PC-3 (cell line): ENCODE measurements around the gene PIGV. TPM values are rescaled to one million over a fixed set of nuclear protein-coding genes. Genes with fewer than 3 reads are reported as not detected.

Experiments used
- ATAC-seq: fragments of 200-7000 bp; cut with Tn5 transposase; 2 replicates; pipeline ENCODE4 v1.9.1; 2020; ENCODE audit warnings: mild to moderate bottlenecking, moderate library complexity
- BruUV-seq: library from RNA; stranded (reverse); fragments of 400-500 nt; replicated peaks from 2 replicates; lab custom pipeline; 2021; lab: Mats Ljungman, UMichigan
- CTCF ChIA-PET: fragments of 300-600 bp; sonication (Branson Sonifier 250); formaldehyde crosslinking; loops from one replicate; lab custom pipeline; 2022; ENCODE audit warnings: antibody characterized with exemption; lab: Charles Lee
- POLR2A ChIA-PET: fragments of 300-600 bp; sonication (Branson Sonifier 250); formaldehyde crosslinking; loops from one replicate; lab custom pipeline; 2022; ENCODE audit warnings: antibody characterized with exemption; ENCODE audit not compliant: unreplicated experiment; lab: Charles Lee
- DNase-seq: peaks from one replicate; pipeline ENCODE4 v3.0.0-alpha.2; 2015
- H2AFZ ChIP-seq: fragments of 300-600 bp; sonication (generic); 2 replicates; pipeline ENCODE4 v1.6.0; 2016; ENCODE audit warnings: antibody characterized with exemption, low read length
- H3F3A ChIP-seq: fragments of 300-600 bp; sonication (generic); one replicate; pipeline ENCODE4 v1.6.0; 2017; ENCODE audit warnings: antibody characterized with exemption, low read length, control low read depth, mild to moderate bottlenecking; ENCODE audit not compliant: unreplicated experiment
- H3K27ac ChIP-seq: fragments of 300-600 bp; sonication (generic); 2 replicates; pipeline ENCODE4 v1.5.1; 2016; ENCODE audit warnings: mild to moderate bottlenecking, low read length
- H3K27me3 ChIP-seq: fragments of 300-600 bp; sonication (generic); 2 replicates; pipeline ENCODE4 v1.6.1; 2016; ENCODE audit warnings: low read length, mixed read lengths
- H3K36me3 ChIP-seq: fragments of 300-600 bp; sonication (generic); 2 replicates; pipeline ENCODE4 v1.6.1; 2016; ENCODE audit warnings: low read depth, mixed run types, low read length, mixed read lengths
- H3K4me1 ChIP-seq: fragments of 300-600 bp; sonication (generic); 2 replicates; pipeline ENCODE4 v1.5.1; 2016; ENCODE audit warnings: low read length; ENCODE audit not compliant: insufficient read depth
- H3K4me2 ChIP-seq: fragments of 300-600 bp; sonication (generic); 2 replicates; pipeline ENCODE4 v1.6.0; 2016; ENCODE audit warnings: low read length
- H3K4me3 ChIP-seq: fragments of 300-600 bp; sonication (generic); 2 replicates; pipeline ENCODE4 v1.5.1; 2016; ENCODE audit warnings: mild to moderate bottlenecking, low read length, mixed read lengths
- H3K79me2 ChIP-seq: fragments of 300-600 bp; sonication (generic); 2 replicates; pipeline ENCODE4 v1.6.1; 2017; ENCODE audit warnings: low read length, mixed read lengths
- H3K9ac ChIP-seq: fragments of 300-600 bp; sonication (generic); 2 replicates; pipeline ENCODE4 v1.6.0; 2016; ENCODE audit warnings: mild to moderate bottlenecking, low read length
- H3K9me2 ChIP-seq: fragments of 300-600 bp; sonication (generic); replicated peaks from 2 replicates; pipeline ENCODE4 v1.6.1; 2016; ENCODE audit warnings: mixed run types, low read length, mixed read lengths
- H3K9me3 ChIP-seq: fragments of 300-600 bp; sonication (generic); 2 replicates; pipeline ENCODE4 v1.6.1; 2016; ENCODE audit warnings: low read length, mixed read lengths
- H4K20me1 ChIP-seq: fragments of 300-600 bp; sonication (generic); 2 replicates; pipeline ENCODE4 v1.6.1; 2016; ENCODE audit warnings: low read length, mixed read lengths
- EZH2 ChIP-seq: fragments of 300-600 bp; sonication (generic); IDR thresholded peaks from one replicate; pipeline ENCODE4 v1.6.1; 2017; ENCODE audit warnings: antibody characterized with exemption, mild to moderate bottlenecking, low read length; ENCODE audit not compliant: unreplicated experiment
- EZH2phosphoT487 ChIP-seq: fragments of 300-600 bp; sonication (generic); IDR thresholded peaks from 2 replicates; pipeline ENCODE4 v1.6.1; 2018; ENCODE audit warnings: mild to moderate bottlenecking, antibody characterized with exemption, low read length, borderline replicate concordance
- intact Hi-C: fragments of 100-400 bp; cut with micrococcal nuclease; formaldehyde crosslinking; loops from 2 replicates; pipeline ENCODE4 v1.9.0; 2023
- total RNA-seq: library from RNA; depleted of rRNA; stranded (reverse); fragments of >200 nt; gene quantifications from 2 replicates; pipeline ENCODE4 v1.2.3, GENCODE V29; 2014
- TF ChIP-seq, protein P1 (sequence below): fragments of 300-600 bp; sonication (generic); conservative IDR thresholded peaks from 2 replicates; pipeline ENCODE4 v1.5.1; 2017; ENCODE audit warnings: antibody characterized with exemption, low read depth, mild to moderate bottlenecking, low read length

Gene PIGV
- total RNA-seq, 1 experiment from 2014 or later: 6.0 TPM

DNA sequence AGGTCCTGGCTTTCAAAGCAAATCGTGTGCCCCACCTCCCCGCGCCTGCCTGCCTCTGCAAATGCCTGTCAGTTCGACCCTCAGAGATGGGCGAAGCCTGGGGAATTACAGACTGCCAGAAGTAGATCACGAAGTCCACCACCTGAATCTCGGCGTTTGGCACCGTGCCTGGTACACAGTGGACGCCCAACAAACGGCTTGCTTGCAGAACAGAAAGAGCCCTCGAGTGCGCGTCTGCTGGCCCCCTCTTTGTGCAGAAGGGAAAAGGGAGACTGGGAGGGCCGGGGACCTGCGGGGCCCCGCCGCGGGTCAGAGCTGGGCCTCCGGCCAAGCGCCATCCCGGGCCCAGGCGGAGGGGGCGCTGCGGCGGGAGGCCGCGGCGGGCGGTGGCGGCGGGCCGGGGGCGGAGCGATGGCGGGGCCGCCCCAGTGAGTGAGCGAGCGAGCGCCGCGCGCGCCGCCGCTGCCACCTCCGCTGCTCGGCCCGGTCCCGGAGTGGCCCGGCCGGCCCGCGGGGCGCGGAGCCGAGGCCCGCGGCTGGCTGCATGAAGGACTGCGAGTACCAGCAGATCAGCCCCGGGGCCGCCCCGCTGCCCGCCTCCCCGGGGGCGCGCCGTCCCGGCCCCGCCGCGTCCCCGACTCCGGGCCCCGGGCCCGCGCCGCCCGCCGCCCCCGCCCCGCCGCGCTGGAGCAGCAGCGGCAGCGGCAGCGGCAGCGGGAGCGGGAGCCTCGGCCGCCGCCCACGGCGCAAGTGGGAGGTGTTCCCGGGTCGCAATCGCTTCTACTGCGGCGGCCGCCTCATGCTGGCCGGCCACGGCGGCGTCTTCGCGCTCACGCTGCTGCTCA is 38.7 kb downstream of the PIGV start, which contains the start of gene ZDHHC18:
Gene ZDHHC18 (plus strand): TSS at position 428 of the 845 bp plus-strand sequence. CDS start 117 bp downstream, at position 545.
- BruUV-seq: no TSS peak
- Histone ChIP-seq H2AFZ (peak within 1 kb of the TSS; percentile 91), H3F3A (no peaks in the 10 kb centered on the region), H3K9me2 (no peaks in the 10 kb centered on the region), H3K79me2 (peaks cover 46% of the 10 kb centered on the region), H3K9ac (peak within 1 kb of the TSS; percentile 70), H3K4me1 (peaks cover 40% of the 10 kb centered on the region), H3K4me2 (peak within 1 kb of the TSS; percentile 97), H3K9me3 (no peaks in the 10 kb centered on the region), H3K27me3 (no peaks in the 10 kb centered on the region), H3K4me3 (peak within 1 kb of the TSS; percentile 82), H3K27ac (peak within 1 kb of the TSS; percentile 82), H3K36me3 (0 out of 2 replicates have a peak, but pooled peaks cover 4% of the 10 kb centered on the region), H4K20me1 (no peaks in the 10 kb centered on the region)
- ChIA-PET POLR2A (no interaction called here), CTCF (interaction anchor here (0.6 kb wide), 3 partner anchors 64 to 127 kb away, joined by 3 to 6 read pairs (median 5); partner anchors contain the start of genes GPATCH3 and GPN2)
- TF ChIP-seq, protein P1, sequence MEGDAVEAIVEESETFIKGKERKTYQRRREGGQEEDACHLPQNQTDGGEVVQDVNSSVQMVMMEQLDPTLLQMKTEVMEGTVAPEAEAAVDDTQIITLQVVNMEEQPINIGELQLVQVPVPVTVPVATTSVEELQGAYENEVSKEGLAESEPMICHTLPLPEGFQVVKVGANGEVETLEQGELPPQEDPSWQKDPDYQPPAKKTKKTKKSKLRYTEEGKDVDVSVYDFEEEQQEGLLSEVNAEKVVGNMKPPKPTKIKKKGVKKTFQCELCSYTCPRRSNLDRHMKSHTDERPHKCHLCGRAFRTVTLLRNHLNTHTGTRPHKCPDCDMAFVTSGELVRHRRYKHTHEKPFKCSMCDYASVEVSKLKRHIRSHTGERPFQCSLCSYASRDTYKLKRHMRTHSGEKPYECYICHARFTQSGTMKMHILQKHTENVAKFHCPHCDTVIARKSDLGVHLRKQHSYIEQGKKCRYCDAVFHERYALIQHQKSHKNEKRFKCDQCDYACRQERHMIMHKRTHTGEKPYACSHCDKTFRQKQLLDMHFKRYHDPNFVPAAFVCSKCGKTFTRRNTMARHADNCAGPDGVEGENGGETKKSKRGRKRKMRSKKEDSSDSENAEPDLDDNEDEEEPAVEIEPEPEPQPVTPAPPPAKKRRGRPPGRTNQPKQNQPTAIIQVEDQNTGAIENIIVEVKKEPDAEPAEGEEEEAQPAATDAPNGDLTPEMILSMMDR: peak; percentile 49
- TF ChIP-seq EZH2phosphoT487: no peak
- TF ChIP-seq EZH2: no peak
- DNase-seq: peak; percentile 73
- peak; percentile 89 for ATAC-seq
- intact Hi-C loops: no loop called here

DNA sequence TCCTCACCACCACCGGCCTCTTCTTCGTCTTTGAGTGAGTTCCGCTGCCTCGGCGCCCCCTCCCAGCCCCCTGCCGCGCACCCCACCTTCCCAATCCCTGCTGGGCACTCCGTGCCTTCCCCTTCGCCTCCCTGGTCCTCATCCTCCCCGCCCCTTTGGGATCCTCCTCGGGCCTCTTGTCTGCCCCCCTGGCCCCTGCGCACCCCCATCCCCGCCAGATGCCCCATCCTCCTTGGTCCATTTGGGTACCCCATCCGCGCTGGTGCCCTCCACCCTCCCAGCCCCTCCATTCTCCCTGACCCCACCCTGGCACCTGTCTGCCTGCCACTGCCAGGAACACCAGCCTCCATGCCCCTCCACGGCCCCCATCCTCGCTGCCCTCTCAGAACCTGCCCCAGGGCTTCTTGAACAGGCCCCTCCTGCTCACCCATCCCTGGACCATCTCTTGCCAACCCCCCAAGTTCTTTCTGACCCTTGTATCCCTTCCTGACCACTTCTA is 39.4 kb downstream of the PIGV start:
- DNase-seq (no peak), ATAC-seq (no peak)
- Histone ChIP-seq H3K36me3 (0 out of 2 replicates have a peak, but pooled peaks cover 4% of the 10 kb centered on the region), H3K79me2 (peaks cover 50% of the 10 kb centered on the region), H3K27ac (no peak overlapping the region), H3K4me1 (peaks cover 46% of the 10 kb centered on the region), H3K9me3 (no peaks in the 10 kb centered on the region), H2AFZ (no peak overlapping the region), H4K20me1 (no peaks in the 10 kb centered on the region), H3K27me3 (no peaks in the 10 kb centered on the region), H3K4me2 (peak overlapping the region; percentile 96), H3K9me2 (no peaks in the 10 kb centered on the region), H3K9ac (peak overlapping the region; percentile 70), H3F3A (no peaks in the 10 kb centered on the region), H3K4me3 (peak overlapping the region; percentile 82)
- ChIA-PET POLR2A (no interaction called here), CTCF (no interaction called here)
- TF ChIP-seq EZH2phosphoT487 (no peak), EZH2 (no peak)
- TF ChIP-seq, protein P1: no peak
- no TSS peak for BruUV-seq
- intact Hi-C loops: no loop called here
